K562 (cell line): ENCODE results near the gene COL15A1.

Experiments
- NFRKB ChIP-seq: fragments of 450-650 bp; IDR thresholded peaks from 2 replicates; pipeline ENCODE4 v1.6.1; 2016; ENCODE audit warnings: low read depth
- PHB ChIP-seq: fragments of 250-450 bp; sonication (Bioruptor Pico); IDR thresholded peaks from 2 replicates; pipeline ENCODE4 v1.5.0; 2021
- SMARCA5 ChIP-seq: fragments of 450-650 bp; IDR thresholded peaks from 2 replicates; pipeline ENCODE4 v1.6.1; 2016
- USF2 ChIP-seq: sonication (generic); formaldehyde crosslinking; IDR thresholded peaks from 2 replicates; pipeline ENCODE4 v1.5.0; 2020; ENCODE audit warnings: missing genetic modification reagents
- TF ChIP-seq, protein P1 (sequence below), 2 experiments: fragments of 450-650 bp in 1 of 2; sonication (generic) in 1 of 2; formaldehyde crosslinking in 1 of 2; IDR thresholded peaks; 2 replicates each; pipeline versions ENCODE4 v1.7.1 to v1.9.0; 2016 to 2022; ENCODE audit warnings: inconsistent platforms in 1 of 2, mild to moderate bottlenecking in 1 of 2, missing genetic modification reagents in 1 of 2
- TF ChIP-seq, protein P2 (sequence below), 3 experiments: IDR thresholded peaks in 2 of 3; conservative IDR thresholded peaks in 1 of 3; 2 replicates each; pipeline ENCODE4 v1.5.1; 2011 to 2012; ENCODE audit warnings: low read length in 3 of 3, mild to moderate bottlenecking in 3 of 3, control low read depth in 2 of 3, improper control_type of control experiment in 1 of 3, inconsistent platforms in 1 of 3, low read depth in 1 of 3, mixed read lengths in 1 of 3, moderate library complexity in 1 of 3; ENCODE audit not compliant: insufficient read depth in 2 of 3

GRCh38 chr9:99025616-99026270, 82.0 kb downstream of the COL15A1 start:
- TF ChIP-seq PHB (no peak), USF2 (no peak), NFRKB (no peak), SMARCA5 (no peak)
- TF ChIP-seq, protein P1, sequence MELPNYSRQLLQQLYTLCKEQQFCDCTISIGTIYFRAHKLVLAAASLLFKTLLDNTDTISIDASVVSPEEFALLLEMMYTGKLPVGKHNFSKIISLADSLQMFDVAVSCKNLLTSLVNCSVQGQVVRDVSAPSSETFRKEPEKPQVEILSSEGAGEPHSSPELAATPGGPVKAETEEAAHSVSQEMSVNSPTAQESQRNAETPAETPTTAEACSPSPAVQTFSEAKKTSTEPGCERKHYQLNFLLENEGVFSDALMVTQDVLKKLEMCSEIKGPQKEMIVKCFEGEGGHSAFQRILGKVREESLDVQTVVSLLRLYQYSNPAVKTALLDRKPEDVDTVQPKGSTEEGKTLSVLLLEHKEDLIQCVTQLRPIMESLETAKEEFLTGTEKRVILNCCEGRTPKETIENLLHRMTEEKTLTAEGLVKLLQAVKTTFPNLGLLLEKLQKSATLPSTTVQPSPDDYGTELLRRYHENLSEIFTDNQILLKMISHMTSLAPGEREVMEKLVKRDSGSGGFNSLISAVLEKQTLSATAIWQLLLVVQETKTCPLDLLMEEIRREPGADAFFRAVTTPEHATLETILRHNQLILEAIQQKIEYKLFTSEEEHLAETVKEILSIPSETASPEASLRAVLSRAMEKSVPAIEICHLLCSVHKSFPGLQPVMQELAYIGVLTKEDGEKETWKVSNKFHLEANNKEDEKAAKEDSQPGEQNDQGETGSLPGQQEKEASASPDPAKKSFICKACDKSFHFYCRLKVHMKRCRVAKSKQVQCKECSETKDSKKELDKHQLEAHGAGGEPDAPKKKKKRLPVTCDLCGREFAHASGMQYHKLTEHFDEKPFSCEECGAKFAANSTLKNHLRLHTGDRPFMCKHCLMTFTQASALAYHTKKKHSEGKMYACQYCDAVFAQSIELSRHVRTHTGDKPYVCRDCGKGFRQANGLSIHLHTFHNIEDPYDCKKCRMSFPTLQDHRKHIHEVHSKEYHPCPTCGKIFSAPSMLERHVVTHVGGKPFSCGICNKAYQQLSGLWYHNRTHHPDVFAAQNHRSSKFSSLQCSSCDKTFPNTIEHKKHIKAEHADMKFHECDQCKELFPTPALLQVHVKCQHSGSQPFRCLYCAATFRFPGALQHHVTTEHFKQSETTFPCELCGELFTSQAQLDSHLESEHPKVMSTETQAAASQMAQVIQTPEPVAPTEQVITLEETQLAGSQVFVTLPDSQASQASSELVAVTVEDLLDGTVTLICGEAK (IDR thresholded peaks at IDR 0.05): no peak
- TF ChIP-seq, protein P1 (CRISPR knock-in tag; IDR thresholded peaks at IDR 0.05): no peak
- TF ChIP-seq, protein P2, sequence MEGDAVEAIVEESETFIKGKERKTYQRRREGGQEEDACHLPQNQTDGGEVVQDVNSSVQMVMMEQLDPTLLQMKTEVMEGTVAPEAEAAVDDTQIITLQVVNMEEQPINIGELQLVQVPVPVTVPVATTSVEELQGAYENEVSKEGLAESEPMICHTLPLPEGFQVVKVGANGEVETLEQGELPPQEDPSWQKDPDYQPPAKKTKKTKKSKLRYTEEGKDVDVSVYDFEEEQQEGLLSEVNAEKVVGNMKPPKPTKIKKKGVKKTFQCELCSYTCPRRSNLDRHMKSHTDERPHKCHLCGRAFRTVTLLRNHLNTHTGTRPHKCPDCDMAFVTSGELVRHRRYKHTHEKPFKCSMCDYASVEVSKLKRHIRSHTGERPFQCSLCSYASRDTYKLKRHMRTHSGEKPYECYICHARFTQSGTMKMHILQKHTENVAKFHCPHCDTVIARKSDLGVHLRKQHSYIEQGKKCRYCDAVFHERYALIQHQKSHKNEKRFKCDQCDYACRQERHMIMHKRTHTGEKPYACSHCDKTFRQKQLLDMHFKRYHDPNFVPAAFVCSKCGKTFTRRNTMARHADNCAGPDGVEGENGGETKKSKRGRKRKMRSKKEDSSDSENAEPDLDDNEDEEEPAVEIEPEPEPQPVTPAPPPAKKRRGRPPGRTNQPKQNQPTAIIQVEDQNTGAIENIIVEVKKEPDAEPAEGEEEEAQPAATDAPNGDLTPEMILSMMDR (IDR thresholded peaks at IDR 0.05 in 2 of 3, conservative IDR thresholded peaks at IDR 0.05 in 1 of 3; ENCODE audit: insufficient read depth in 2 of 3, low read depth in 1 of 3, low read length in 3 of 3): 0 out of 6 replicates have a peak, but pooled peaks of 1 of the 3 experiments have one; percentile 15
